Muscle layer of colon (tissue), 2 donors: Measurements from ENCODE around the gene GTF3C4.

ENCODE experiments used
- H3K27ac ChIP-seq: one replicate; pipeline ENCODE4 v1.7.0; 2013; ENCODE audit warnings: low read depth, mild to moderate bottlenecking, low read length, moderate library complexity
- H3K27me3 ChIP-seq, 2 donors: one replicate each; pipeline ENCODE4 v1.7.0; 2013; ENCODE audit warnings: low read length in 2 of 2, mild to moderate bottlenecking in 2 of 2; ENCODE audit not compliant: insufficient read depth in 2 of 2, control insufficient read depth in 1 of 2
- H3K36me3 ChIP-seq: one replicate; pipeline ENCODE4 v1.7.0; 2013; ENCODE audit warnings: mild to moderate bottlenecking, low read length; ENCODE audit not compliant: insufficient read depth
- H3K4me1 ChIP-seq: one replicate; pipeline ENCODE4 v1.7.0; 2013; ENCODE audit warnings: mild to moderate bottlenecking, low read length; ENCODE audit not compliant: insufficient read depth
- H3K4me3 ChIP-seq, 2 donors: one replicate each; pipeline ENCODE4 v1.7.0; 2013; ENCODE audit warnings: low read length in 2 of 2, low read depth in 1 of 2, mild to moderate bottlenecking in 1 of 2, moderate library complexity in 1 of 2
- H3K9ac ChIP-seq: one replicate; pipeline ENCODE4 v1.7.0; 2013; ENCODE audit warnings: low read length
- H3K9me3 ChIP-seq: one replicate; pipeline ENCODE4 v1.7.0; 2013; ENCODE audit warnings: mild to moderate bottlenecking, low read length
- donor health status: abdominal sarcoma.
- donor health status: Adenocarcinoma of cecum.

Gene GTF3C4

GRCh38 chr9:132670457-132671391 lies at the start of gene GTF3C4:
GTF3C4 (plus strand) TSS chr9:132670464; CDS start chr9:132670599, 135 bp downstream.
- peak within 1 kb of the TSS; percentile 87 for H3K27ac ChIP-seq
- H3K36me3 ChIP-seq = no peaks in the 10 kb centered on the region
- H3K9ac ChIP-seq = peak within 1 kb of the TSS; percentile 77
- no peaks in the 10 kb centered on the region for H3K9me3 ChIP-seq
- H3K4me1 ChIP-seq = peaks cover 27% of the 10 kb centered on the region
- H3K4me3 ChIP-seq = peak within 1 kb of the TSS; percentile 91 to 99
- no peaks in the 10 kb centered on the region for H3K27me3 ChIP-seq

- Histone ChIP-seq H3K4me3 (no peak overlapping the region), H3K4me1 (no peaks in the 10 kb centered on the region), H3K9me3 (no peaks in the 10 kb centered on the region), H3K36me3 (peaks cover 22% of the 10 kb centered on the region), H3K27me3 (no peaks in the 10 kb centered on the region), H3K9ac (no peak overlapping the region), H3K27ac (no peak overlapping the region)
Measured at GRCh38 chr9:132622159-132622558, 48.1 kb upstream of the GTF3C4 start.

GRCh38 chr9:132626285-132626684 lies 44.0 kb upstream of the GTF3C4 start:
- H3K27ac ChIP-seq = no peak overlapping the region
- H3K4me3 ChIP-seq = no peak overlapping the region
- H3K9ac ChIP-seq = no peak overlapping the region
- peaks cover 34% of the 10 kb centered on the region for H3K36me3 ChIP-seq
- no peaks in the 10 kb centered on the region for H3K9me3 ChIP-seq
- H3K27me3 ChIP-seq = no peaks in the 10 kb centered on the region
- H3K4me1 ChIP-seq = no peaks in the 10 kb centered on the region

GRCh38 chr9:132627106-132627505 lies 43.2 kb upstream of the GTF3C4 start:
- no peaks in the 10 kb centered on the region for H3K27me3 ChIP-seq
- no peaks in the 10 kb centered on the region for H3K9me3 ChIP-seq
- H3K4me3 ChIP-seq = no peak overlapping the region
- no peaks in the 10 kb centered on the region for H3K4me1 ChIP-seq
- no peak overlapping the region for H3K9ac ChIP-seq
- peaks cover 37% of the 10 kb centered on the region for H3K36me3 ChIP-seq
- H3K27ac ChIP-seq = no peak overlapping the region

- H3K9ac ChIP-seq = no peak overlapping the region
- H3K27me3 ChIP-seq = no peaks in the 10 kb centered on the region
- no peaks in the 10 kb centered on the region for H3K4me1 ChIP-seq
- H3K9me3 ChIP-seq = no peaks in the 10 kb centered on the region
- no peak overlapping the region for H3K27ac ChIP-seq
- peaks cover 35% of the 10 kb centered on the region for H3K36me3 ChIP-seq
- H3K4me3 ChIP-seq = no peak overlapping the region
Measured at GRCh38 chr9:132627594-132627993, 42.7 kb upstream of the GTF3C4 start.

- no peaks in the 10 kb centered on the region for H3K27me3 ChIP-seq
Measured at GRCh38 chr9:132628746-132629145, 41.5 kb upstream of the GTF3C4 start.

GRCh38 chr9:132630116-132630515 lies 40.1 kb upstream of the GTF3C4 start:
- Histone ChIP-seq H3K27me3 (no peaks in the 10 kb centered on the region), H3K36me3 (peaks cover 31% of the 10 kb centered on the region)

More at GRCh38 chr9:132628746-132629145, 41.5 kb upstream of the GTF3C4 start:
- H3K36me3 ChIP-seq = peaks cover 35% of the 10 kb centered on the region
- no peak overlapping the region for H3K4me3 ChIP-seq
- no peaks in the 10 kb centered on the region for H3K4me1 ChIP-seq
- H3K9me3 ChIP-seq = no peaks in the 10 kb centered on the region
- no peak overlapping the region for H3K9ac ChIP-seq
- no peak overlapping the region for H3K27ac ChIP-seq

GRCh38 chr9:132630811-132631210 lies 39.5 kb upstream of the GTF3C4 start:
- H3K4me1 ChIP-seq = no peaks in the 10 kb centered on the region
- peaks cover 31% of the 10 kb centered on the region for H3K36me3 ChIP-seq
- H3K9me3 ChIP-seq = no peaks in the 10 kb centered on the region
- H3K27me3 ChIP-seq = no peaks in the 10 kb centered on the region
- H3K4me3 ChIP-seq = no peak overlapping the region
- H3K9ac ChIP-seq = no peak overlapping the region
- H3K27ac ChIP-seq = no peak overlapping the region

More at GRCh38 chr9:132630116-132630515, 40.1 kb upstream of the GTF3C4 start:
- H3K27ac ChIP-seq = no peak overlapping the region
- no peak overlapping the region for H3K4me3 ChIP-seq
- H3K9ac ChIP-seq = no peak overlapping the region
- no peaks in the 10 kb centered on the region for H3K9me3 ChIP-seq
- H3K4me1 ChIP-seq = no peaks in the 10 kb centered on the region

- H3K4me1 ChIP-seq = no peaks in the 10 kb centered on the region
- H3K4me3 ChIP-seq = no peak overlapping the region
- H3K36me3 ChIP-seq = peaks cover 35% of the 10 kb centered on the region
- H3K27me3 ChIP-seq = no peaks in the 10 kb centered on the region
- no peaks in the 10 kb centered on the region for H3K9me3 ChIP-seq
- no peak overlapping the region for H3K9ac ChIP-seq
- no peak overlapping the region for H3K27ac ChIP-seq
Measured at GRCh38 chr9:132631280-132631679, 39.0 kb upstream of the GTF3C4 start.

- peaks cover 39% of the 10 kb centered on the region for H3K36me3 ChIP-seq
- no peak overlapping the region for H3K27ac ChIP-seq
Measured at GRCh38 chr9:132631685-132632084, 38.6 kb upstream of the GTF3C4 start.

GRCh38 chr9:132632413-132633129 lies 37.7 kb upstream of the GTF3C4 start:
- Histone ChIP-seq H3K27ac (no peak overlapping the region), H3K9me3 (no peaks in the 10 kb centered on the region), H3K4me1 (no peaks in the 10 kb centered on the region), H3K36me3 (peaks cover 46% of the 10 kb centered on the region), H3K9ac (no peak overlapping the region), H3K4me3 (no peak overlapping the region), H3K27me3 (no peaks in the 10 kb centered on the region)

More at GRCh38 chr9:132631685-132632084, 38.6 kb upstream of the GTF3C4 start:
- H3K4me1 ChIP-seq = no peaks in the 10 kb centered on the region
- no peak overlapping the region for H3K4me3 ChIP-seq
- no peak overlapping the region for H3K9ac ChIP-seq
- H3K9me3 ChIP-seq = no peaks in the 10 kb centered on the region
- H3K27me3 ChIP-seq = no peaks in the 10 kb centered on the region
